GM21737 (cell line): ENCODE data around the gene SEL1L3.

ENCODE experiments used
- ATAC-seq: cut with Tn5 transposase; IDR thresholded peaks from one replicate; pipeline ENCODE4 v1.9.1; 2021; ENCODE audit warnings: mild to moderate bottlenecking, moderate library complexity; ENCODE audit not compliant: unreplicated experiment

Gene SEL1L3

DNA sequence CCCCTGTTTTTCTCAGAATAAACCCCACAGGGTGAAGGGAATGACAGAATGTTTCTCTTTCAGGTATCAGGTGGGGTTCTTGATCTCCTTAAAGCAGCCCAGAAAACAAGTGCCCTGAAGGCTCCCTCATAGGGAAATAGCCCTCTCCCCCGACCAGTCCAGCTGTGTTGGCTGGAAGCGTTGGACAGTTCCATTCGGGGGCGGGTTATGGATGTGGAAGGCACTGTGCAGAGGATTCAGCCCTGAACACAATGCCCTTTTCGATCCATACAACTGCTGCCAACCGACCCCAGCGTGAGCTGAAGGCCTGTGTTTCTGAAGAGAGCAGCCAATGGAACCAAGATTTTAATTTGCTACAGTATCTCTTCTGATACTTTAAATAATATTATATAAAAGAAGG is 41.5 kb downstream of the SEL1L3 start:
- no peak for ATAC-seq

DNA sequence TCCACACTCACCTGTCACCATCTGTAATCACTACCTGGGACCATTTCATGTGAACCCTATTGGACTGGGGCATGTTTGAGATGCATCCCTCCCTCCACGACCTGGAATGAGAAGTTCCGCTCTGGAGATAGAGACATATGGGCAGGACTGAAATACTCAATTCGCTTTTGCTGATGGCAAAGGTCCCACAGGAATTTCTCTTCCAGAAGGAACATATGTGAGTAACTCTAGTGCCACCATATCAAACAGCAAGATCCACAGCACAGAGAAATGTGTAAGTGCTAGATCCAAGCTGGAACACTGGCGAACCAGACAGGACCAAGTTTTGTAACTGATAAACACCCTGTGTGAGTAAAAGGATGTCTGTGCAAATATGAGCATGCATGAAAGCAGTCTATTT is 43.9 kb downstream of the SEL1L3 start:
- no peak for ATAC-seq

DNA sequence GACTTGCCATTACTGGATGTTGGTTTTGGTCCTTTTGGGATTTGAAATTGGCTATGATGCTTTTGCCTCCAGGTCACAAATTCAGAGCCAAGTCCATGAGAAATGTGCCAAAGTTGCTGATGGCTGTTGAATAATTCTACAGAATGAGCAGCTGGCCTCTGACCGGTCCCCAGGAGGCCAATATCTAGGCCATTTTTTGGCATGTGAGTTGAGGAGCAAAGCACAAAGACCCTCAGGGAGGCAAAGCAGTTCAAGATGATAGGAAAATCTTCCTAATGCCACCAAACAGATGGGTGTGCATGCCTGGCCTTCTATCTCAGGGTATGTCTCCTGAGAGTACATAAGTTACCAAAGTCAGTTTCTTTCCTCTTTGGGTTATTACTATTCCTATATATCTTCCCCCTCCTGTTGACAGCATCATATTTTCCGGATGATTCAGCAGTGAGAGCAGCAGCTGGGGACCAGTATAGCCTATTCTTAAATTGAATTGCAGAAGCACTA is 44.4 kb downstream of the SEL1L3 start:
- no peak for ATAC-seq

DNA sequence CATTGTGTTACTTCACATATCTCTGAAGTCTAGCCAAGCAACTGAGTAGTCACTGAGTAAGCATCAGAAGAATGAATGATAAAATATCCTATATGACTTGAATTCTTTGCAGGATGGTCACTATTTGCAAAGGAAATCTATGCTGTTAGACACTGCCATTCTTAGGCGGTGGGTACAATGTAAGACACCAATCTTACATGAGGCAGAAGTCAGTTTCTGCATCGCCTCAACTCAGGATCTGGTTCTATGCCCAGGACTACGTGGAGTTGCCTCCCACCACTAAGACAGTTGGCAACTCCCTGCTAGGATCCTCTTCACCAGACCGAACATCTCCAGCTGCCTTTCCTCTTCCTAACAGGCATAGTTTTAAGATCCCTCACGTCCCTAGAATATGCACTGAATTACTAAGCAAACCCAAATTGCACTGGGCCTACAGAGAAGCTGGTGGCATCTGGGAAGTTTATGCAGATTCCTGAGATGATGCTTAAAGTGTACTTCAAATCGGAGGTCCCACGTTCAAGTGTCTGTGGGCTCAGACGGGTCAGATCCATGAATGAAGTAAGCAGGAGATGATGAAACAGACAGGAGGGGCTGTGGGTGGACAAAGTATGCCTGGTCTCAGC is 45.6 kb downstream of the SEL1L3 start:
- no peak for ATAC-seq

DNA sequence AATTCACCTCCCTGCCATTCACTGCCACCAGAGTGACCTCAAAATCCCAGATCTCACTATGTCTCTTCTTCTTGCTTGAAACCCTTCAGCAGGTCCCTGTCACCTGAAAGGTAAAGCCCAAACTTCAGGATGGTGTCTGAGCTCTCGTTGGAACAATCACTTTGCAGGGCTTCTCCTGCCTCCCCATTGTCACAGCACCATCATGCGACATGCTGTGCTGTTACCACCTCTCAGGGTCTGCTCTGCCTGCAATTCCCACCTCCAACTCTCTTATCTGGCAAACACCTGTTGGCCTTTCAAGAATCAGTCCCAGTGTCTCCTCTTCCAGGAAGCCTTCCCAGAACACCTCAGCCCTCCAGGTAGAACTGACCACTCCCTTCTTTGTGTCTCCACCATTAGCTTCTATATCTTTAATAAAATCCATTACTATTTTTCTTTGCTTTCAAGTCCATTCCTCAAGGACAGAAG is 46.2 kb downstream of the SEL1L3 start:
- ATAC-seq, result no peak

DNA sequence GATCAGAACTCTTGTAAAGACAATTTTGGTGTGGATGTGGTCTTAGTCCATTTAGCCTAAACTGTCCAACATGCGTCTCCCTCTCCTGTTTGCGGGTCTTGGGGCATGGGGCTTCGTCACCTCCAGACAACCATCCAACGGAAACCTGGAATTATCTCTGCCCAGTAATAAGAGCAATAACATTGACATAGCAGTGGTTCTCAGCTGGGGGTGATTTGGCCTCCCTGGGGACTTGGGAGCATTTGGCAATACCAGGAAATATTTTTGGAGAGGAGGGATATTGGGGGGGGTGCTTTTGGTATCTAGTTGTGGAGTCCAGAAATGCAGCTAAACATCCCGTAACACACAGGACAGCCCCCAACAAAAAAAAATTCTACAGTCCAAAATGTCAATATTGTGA is 47.2 kb downstream of the SEL1L3 start:
- no peak for ATAC-seq

DNA sequence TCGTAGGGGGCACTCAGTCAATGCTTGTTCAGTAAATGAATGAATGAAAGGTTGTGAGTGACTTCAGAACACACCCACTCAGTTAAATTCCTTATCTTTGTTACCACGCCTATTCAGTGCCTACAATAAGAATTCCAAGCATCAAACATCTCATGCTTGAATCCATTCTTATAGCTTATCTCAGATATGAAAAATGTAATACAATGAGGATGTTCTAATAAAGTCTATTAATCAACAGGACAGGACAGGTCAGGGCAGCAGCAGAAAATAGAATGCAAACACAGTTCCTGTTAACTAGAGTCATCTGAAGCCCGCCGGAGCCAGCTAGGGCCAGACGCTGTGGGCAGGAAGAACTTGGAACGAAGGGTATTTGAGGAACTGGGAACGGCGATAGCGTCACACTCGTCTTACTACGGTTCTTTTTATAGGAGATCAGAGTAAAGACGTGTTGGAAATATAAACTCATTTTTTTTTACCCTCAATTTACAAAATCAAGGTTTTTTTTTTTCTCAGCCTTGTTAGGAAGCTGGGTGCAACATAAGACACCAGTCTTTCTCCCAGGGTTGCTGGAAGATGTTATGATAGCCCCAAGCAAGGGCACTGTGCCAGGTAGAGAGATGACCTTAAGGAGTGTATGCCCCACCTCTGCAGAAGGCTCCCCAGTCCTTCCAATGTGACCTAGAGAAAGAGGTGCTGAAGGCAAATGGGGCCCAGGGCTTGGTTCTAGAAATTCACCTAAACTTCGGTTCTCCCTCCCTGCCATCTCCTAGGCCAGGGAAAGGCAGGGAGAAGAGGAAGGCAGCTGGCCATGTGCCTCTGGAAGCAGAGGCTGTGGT is 48.3 kb downstream of the SEL1L3 start:
- ATAC-seq, result no peak

DNA sequence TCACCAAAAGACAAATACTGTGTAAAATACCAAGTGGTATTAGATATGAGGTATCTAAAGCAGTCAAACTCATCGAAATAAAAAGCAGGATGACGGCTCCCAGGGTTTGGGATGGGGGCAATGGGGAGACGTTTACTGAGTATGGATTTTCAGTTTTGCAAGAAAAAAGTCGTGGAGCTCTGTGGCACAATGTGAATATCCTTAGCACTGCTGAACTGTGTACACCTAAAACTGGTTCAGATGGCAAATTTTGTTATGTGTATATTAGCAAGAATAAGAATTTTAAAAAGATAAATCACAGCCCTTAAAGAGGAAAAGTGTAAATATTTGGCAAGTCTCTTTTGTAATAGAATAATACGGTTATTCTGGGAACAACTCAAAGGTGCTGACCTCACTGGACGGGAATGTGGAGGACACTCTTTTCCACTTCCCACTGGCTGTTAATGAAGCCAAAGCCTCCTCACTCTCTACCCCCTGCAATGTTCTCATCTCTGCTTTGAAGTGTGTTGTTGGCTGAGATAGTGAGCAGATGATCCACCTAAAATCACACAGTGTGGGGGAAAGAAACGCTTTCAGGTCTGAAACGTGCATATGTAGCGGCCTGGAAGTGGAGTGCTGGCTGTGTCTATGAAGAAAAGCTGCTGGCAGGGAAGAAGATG is 49.2 kb downstream of the SEL1L3 start:
- ATAC-seq, result no peak

DNA sequence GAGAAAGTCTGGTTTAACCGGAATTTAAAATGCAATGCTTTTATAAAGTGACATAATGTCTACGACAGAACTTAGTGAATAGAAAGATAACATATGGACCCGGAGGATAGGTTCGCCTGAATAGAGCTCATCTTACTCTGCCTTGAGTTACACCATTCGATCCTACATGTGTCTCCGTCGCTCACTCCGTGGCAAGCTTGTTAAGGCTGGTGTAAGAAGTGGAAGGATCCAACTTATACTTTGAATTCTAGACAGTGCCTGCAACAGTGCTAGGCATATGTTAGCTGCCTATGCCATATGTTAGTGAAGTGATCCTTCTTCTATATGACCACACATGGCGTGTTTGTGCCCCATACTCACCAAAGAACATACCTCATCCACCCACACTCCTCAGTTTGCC is 50.9 kb downstream of the SEL1L3 start:
- ATAC-seq, result no peak

DNA sequence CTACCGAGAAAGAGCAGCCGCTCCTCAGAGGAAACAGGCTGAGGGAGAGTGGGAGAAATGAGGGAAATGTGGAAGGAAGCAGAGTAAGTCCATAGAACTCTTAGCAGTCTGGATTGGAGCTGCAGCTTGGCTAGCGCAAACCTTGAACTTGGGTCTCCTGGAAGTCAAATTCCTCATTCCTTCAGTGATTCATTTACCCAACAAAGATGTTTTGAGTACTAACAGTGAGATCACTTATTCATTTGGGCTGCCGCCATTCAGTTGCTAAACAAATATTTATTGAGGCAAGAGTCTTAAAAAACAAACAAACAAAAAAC is 51.5 kb downstream of the SEL1L3 start:
- ATAC-seq, result no peak

DNA sequence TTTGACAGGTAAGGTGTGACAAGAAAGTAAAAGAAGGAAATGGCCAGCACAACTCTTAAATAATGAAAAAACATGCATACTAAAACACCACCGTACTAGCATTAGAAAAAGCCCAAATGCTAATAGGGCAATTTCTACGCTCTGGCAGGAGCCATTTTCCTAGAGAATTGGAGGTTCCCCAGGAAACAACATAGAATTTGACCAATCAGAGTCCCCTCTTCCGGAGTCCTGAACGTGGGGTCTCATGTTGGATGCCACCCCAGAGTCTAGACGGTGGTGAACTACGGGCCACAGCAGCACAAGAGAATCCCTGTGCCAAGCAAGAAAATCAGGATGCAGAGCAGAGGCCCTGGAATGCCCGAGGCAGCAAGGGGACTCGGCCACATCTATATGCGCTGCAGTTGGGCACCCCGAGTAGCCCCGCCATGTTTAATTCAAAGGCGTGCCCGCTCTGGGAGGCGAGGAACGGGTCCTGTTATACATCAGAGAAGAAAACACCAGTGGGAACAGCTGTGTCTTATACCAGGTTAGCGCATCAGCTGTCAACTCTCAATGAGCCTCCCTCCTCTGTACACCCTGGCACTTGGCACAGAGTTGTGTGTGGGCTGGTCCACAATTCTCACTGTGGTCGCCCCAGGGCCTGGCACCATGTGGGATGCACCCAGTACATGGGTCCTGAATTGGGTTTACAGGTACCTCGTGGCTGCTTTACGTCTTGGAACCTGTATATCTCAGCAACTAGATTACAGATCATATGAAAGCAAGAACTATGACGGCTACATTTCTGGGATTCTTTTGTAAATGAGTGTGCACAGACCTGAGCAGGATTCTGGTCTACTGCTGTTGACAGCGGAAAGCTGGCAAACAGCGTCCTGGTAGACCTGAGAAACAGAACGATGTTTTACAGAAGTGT is 52.1 kb downstream of the SEL1L3 start:
- ATAC-seq, result no peak

DNA sequence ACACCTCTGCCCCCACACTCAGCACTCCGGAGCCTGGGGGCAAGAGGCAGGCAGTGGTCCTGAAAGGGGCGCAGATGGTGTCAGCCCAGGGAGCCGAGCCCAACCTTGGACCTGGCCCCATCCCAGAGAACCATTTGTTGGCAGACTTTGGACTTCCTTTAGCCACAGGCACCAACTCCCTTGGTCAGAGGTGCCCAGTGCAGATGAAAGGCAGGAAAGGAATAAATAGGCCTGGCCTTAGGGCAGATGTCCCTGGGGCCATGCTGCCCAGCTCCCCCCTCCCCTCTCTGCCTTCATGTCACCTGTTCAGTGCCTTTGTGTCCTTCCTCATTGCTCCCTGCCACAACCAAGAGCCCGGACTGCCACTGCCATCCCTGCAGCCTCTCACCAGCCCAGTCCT is 52.8 kb downstream of the SEL1L3 start:
- ATAC-seq, result no peak

DNA sequence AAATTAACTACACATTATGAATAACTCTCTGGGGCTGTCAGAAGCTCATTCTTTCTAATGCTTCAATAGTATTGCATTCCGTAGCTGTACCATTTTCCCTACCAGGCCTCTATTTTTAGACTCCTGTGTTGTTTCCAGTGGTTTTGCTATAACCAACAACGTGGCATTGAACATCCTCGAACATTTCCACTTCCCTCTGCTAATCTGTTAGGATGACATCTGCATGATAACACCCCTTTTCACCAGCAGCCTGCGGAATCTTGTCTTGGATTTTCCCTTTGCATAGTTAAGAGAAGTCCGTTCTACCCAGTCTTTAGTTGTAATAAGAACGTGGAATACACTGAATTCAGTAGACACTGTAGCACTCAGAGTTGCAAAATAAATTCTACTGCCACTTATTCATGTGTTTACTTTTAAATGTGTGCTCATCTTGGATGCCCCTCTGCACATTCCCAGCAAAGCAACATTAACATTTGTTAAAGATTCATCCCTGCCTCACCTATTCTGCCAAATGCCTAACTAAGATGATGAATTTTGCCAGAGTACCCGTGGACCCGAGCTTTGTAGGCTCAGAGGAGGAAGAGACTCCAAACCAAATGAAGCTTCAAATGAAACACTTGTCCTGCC is 55.6 kb downstream of the SEL1L3 start:
- ATAC-seq, result no peak

DNA sequence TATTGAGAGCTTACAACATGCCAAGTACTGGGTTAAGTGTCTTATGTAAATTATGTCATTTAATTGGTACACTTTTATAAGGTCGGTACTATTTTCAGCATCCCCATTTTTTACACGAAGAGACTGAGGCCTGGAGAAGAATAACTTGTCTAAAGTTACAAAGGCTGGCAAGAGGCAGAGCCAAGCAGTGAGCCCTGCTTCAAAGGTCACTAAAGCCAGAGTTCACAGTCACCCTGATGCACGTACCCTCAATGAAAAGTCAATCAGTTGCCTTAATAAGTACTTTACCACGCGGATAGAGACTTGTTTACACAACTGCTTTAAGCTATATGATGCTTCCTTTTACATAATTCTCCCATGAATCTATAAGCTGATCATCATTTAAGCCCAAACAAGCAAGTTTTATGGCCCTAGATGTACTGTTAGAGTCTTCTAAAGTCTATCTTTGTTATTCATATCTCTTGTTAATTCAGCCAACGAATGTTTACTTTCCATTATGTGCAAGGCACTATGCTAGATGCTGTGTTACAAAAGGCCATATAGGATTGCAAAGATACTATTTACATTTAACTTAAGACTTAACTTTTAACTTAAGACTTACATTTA is 57.4 kb downstream of the SEL1L3 start:
- no peak for ATAC-seq

DNA sequence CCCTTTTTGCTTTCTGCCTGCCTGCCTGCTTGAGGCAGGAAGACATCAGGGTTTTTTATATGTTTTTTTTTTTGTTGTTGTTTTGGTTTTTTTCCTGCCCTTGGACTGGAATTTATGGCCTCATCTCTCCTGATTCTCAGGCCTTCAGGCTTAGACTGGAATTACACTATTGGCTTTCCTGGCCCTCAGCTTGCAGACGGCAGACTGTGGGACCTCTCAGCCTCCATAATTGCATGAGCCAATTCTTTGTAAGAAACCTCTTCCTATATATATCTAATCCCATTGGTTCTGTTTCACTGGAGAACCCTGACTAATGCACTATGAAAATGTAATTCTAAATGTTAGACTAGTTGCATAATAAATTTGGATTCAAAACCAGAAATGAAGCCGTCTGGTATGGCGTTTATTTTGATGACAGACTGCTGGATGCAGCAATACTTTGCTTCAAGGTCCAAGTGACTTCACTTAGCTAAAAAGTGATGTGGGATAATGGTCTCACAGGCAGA is 59.0 kb downstream of the SEL1L3 start:
- no peak for ATAC-seq

DNA sequence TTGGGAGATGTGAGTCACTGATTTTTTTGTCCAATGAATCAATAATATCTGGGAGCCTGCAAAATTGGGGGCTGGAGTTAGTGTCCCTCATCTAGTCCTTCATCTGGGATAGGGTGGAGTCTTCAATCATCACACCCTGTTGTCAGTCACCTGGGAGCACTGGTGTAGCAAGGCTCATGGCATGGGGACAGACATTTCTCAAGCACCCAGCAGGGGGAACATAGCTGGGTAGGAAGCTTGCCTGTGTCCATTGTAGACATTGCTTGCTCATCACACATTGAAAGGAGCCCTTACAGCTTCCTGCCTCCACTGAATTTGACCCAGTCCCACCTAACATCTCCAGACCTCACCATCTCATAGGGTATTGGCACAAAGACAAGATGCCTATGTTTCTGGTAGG is 61.2 kb downstream of the SEL1L3 start:
- no peak for ATAC-seq

DNA sequence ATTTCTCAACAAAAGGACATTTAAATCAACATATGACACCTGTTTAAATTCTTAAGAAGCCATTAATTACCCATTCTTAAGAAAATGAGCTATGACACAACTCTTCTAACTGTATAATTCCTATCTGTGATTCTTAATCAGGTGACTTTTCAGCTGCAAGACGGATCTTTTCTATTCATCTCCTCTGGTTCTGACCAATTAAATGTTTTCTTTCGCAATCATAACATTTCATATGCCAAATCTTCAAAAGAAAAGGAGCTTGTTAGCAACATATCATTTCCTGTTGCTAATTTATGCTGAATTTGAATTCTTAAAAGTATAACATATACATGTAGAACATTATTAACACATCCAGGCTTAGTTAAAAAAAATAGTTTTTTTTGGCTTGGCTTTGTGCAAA is 62.5 kb downstream of the SEL1L3 start:
- ATAC-seq, result no peak

DNA sequence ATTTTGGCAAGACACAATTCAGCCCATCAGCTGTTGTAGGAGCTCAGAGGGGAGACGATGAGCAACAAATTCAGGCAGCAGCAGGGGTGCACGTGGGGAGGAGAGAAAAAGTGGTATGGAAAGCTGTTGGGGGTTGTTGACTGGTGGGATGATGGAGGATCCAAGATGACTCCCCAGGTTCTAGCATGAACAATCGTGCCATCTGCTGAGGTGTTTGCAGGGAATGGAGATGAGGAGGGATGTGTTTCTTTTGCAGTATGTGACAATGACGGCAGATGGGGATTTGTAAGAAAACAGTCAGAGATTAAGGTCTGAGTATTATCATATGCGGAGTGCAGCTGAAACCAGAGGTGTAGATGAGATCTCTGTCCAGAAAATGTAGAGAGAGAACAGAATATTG is 63.3 kb downstream of the SEL1L3 start:
- no peak for ATAC-seq

DNA sequence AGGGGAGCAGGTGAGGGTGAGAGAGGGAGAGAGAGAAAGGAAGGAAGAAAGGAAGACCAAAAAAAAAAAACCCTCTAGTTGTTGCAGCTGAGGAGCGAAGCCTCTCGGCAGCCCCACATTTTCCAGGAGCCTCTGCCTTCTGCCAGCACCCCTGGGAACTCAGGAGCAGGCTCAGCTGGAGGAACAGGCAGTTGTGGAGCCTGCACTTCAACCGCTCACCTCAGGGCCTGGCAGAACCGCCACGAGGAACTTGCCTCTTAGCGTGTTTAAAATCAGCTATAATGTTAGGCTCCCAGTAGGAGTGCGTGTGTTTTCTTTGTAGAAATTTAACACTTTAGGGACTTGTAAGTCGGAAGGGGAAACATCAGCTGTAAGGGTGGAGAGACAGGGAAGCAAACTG is 65.7 kb downstream of the SEL1L3 start:
- ATAC-seq, result no peak
